NCI-H1105 (cell line): ENCODE results near the gene RBM20.

Experiments used
- DNase-seq: peaks from one replicate; lab custom pipeline; 2025; lab: John Stamatoyannopoulos, UW

Gene RBM20

DNA sequence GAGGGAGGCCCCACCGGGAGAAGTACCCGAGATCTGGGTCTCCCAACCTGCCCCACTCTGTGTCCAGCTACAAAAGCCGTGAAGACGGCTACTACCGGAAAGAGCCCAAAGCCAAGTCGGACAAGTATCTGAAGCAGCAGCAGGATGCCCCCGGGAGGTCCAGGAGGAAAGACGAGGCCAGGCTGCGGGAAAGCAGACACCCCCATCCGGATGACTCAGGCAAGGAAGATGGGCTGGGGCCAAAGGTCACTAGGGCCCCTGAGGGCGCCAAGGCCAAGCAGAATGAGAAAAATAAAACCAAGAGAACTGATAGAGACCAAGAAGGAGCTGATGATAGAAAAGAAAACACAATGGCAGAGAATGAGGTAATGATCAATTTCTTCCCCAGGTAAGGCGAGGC is 168.4 kb downstream of the RBM20 start:
- no peak for DNase-seq

DNA sequence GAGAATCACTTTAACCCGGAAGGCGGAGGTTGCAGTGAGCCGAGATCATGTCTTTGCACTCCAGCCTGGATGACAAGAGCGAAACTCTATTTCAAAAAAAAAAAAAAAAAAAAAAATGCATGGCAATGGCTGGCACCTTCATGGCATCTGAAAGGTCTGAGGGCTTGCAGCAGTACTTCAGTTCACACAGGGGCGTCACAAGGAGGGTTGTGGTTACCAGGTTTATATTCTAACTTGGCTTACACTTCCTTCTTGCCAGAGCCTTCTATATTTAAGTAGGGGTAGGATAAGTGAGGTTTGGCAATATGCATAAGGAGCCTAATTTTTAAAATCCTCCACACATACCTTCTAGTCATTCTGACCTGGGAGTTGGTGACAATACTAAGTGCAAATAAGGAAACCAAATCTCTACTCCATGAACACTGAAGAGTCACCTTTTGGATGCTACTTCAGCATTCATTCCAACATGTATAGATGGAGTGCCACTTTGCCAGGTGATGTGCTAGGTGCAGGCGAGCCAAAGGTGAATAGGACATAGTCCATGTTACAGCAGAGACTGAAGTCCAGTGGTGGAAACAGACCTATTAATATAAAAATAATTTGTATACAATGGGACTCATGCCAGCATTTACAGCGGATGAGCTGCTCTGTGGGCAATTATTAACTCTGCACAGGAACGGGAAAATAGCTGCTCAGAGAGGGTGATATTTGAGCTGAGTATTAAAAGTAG is 169.8 kb downstream of the RBM20 start:
- no peak for DNase-seq

DNA sequence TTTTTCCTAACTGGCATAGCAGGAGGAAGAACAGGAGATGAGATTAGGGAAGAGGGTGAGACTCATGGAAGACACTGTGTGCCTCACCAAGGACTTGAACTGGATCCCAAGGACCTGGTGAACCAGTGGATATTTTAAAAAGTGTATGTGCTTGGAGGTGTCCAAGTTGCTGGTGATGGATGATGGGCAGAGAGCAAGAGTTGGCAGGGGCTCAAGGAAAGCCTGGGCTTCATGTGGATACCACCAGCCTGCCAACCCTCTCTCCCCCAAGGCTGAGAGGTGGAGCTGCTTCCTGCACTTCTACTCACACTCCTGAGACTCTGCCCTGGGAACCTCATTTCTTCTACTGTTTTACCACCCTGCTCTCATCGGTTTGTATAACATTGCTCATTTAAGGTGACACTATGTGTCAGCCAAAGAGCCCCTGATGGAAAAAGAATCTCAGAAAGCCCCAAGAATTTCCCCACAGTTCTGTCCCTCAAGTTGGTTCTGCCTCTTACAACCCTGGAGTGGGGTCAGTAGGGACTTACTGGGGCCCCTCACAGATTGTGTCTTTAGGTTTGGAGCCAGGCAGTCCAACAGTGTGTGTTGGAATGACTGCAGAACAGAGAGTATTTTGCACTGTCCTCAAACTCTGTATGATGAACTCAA is 171.3 kb downstream of the RBM20 start:
- no peak for DNase-seq

DNA sequence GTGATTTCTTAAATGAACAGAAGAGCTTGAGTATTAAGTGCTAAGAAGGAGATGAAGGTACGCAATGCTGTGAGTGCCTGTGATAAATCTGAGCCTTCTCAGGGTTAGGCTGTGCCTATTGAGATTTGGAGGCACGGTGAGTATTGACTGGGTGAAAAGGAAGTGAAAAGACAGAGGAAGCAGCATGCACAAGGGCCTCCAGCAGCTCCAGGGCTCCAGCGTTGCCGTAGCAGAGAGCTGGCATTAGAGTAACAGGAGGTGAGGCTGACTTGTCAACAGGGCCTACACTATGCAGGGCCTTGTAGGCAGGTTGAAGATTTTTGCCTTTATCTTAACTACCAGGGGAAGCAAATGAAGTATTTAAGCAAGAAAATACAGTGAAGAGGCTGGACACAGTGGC is 173.5 kb downstream of the RBM20 start:
- DNase-seq = no peak

DNA sequence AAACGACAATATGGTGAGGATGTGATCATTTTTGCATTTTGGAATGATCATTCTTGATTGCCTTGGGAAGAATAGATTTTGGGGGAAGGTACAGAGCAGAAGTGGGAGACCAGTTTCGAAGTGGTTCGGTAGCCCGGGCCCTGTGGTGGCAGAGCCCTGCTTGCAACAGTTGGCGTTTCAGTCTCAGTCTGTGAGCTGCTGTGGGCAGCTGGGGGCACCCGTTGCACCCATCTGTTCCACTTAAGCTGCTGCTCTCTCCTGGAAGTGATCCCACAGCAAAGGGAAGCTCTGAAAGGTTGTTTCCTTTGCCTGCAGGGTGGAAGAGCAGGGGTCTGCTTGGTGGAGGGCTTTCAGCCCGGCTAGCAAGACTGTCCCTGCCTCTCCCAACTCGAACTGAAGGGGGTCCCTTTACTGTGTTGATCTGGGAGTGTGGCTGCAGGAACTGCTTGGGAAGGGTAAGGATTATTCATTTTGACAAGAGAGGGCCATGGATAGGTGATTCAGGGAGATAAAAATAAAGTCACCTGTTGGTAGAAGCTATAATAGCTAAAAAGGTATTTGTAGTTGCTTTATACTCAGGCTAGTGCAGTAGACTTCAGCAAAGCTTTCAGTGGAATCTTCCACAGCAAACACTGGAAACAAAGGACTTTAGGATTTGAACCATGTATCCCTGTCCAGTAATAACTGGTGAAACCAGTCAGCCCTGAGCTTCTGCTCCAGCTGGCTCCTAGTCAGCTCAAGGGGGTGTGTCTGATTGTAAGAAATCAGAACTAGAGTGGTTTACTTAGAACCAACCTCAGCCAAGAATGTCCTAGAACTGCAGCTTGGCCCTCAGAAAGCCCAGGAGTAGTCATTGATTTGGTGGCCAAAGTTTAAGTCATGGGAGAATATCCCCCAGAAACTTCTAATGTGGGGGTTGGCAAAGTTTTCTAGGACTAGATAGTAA is 174.4 kb downstream of the RBM20 start:
- no peak for DNase-seq

DNA sequence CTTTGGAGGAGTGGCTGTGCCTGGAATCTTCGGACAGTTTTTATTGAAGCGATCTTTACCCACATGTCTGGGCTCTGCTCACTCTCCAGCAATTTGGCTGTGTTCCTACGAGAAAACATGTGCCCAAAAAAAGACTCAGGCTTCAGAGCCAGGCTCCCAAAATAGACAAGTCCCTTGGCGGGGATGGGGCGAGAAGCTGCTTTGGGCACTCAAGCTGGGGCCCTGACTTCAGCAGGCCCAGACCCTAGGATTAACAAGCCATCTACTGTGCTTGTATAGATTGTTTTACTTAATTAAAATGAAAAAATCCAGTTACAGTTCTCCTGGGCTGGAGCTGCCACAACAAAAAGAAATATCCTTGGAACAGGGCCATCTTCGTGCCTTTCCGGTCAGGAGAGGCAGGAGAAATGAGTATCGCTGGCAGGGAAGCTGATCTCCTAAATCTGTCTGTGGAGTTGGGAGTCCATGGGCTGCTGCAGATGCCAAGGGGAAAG is 176.2 kb downstream of the RBM20 start:
- no peak for DNase-seq

DNA sequence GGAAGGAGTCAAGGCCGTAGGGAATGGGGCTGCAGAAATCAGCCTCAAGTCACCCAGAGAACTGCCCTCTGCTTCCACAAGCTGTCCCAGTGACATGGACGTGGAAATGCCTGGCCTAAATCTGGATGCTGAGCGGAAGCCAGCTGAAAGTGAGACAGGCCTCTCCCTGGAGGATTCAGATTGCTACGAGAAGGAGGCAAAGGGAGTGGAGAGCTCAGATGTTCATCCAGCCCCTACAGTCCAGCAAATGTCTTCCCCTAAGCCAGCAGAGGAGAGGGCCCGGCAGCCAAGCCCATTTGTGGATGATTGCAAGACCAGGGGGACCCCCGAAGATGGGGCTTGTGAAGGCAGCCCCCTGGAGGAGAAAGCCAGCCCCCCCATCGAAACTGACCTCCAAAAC is 177.4 kb downstream of the RBM20 start:
- no peak for DNase-seq

DNA sequence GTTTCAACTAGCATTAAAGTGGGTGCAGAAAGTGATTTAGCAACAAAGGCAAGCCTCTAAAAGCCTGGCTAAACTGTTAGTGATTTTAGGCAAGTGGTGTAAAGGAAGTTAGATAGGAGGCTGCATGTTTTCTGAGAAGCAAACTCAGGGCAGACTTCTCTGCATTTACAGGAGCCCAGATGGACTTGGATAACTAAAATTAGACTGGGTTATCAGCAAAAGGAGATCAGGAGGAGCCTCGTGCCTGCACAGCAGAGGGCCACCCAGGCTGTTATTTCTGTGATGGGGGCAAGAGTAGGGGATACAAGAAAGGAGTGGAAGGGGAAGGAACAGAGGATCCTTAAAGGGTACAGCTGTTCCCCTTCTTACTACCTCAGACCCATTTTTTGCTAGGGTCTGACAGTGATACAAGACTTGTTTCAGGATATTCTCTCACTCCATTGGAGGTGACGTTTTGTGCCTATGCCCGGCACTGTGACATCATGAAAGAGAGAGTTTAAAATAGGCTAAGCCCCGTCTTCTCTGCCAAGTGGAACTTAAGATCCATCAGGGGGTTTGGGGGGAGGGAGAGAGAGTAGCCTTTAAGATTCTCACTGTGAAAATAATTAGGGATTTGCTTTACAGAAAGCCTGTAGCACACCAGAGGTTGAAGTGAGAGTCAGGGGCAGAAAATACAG is 178.0 kb downstream of the RBM20 start:
- no peak for DNase-seq

DNA sequence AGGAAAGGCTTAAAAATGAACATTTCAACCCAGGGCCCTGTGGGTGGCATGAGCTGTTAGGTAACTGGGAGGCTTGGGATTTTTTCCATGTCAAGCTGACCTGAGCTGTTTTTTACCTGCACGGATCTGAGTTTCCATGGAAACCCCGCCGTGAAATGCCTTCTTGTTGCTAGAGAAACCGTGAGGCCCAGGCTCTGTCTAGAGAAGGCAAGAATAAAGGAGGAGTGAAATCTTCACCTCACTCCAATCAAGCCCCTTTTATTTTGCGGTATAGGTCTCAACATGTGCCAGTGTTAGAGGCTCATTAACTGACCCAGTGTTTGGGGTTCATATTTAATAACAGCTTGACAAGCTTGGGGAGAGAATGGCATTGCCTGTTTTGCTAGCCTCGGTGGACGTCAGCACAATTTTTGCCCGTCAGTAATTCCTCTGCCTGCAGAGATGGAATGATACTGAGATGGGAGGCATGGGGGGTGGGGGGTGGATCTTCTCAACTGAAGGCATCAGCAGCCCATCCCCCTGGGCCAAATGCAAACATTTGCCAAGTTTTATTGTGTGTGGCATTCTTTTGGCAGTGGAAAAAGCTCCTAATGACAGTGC is 178.7 kb downstream of the RBM20 start:
- peak; percentile 25 for DNase-seq

DNA sequence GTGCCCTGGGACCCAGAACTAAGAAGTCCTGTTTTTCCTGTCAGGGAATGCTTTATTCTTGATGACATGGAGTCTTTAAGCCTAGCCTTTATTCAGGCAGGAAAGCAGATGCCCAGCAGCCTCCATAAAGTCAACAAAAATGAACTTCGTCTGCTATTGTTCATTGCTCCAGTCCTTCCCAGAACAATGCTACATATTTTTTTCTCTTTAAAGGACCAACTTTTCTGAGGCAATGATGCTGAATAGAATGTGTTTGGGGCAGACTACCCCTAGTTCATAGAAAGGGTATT is 180.0 kb downstream of the RBM20 start:
- no peak for DNase-seq

DNA sequence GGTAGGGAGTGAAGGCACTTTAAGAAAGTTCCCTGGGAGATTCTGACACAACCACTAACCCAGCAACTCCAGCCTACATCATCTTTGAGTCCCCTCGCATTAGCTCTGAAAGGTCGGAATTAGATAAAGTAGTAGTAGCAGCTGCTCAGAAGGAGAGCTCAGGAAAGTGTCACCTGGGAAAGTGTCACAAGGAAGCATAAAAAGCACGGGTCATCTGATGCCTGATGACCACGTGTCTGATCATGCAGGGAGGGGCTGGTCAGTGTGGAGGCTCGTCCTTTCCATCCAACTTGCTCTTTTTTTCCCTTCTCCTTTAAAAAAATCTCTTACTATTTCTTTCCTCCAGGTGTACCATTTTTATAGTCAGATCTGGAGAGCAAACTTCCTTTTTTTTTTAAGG is 180.5 kb downstream of the RBM20 start:
- no peak for DNase-seq

DNA sequence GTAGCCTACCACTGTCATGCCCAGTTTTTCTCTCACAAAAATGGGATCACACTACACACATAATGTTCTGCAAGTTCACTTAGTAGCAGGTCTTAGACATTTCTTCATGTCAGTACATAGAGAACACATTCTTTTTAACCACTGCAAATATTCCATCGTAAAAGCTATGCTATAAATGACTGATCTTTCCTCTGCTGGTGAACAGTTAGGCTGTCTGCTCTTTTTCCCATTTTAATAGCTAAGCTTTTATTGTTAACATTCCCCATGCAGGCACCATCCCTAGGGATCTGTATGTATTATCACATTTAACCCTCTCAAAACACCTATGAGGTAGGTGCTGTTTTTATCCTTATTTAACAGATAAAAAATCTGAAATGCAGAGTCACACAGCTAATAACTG is 181.4 kb downstream of the RBM20 start:
- no peak for DNase-seq

DNA sequence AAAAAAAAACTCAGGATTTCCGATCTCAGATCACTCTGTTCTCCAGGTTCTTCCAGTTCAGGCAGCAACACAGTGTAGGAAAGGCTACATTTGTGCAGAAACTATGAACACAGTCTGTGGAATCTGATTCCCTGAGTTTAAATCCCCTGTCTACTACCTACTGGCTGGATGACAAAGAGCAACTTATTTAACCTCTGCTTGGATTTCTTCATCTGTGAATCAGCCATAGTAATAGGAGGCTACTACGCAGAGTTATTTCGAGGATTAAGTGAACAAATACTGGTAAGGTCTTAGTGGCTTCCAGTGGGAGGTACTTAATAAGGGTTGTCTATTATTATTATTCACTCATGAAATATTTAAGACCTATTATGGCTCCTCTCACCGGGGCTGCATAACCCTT is 183.3 kb downstream of the RBM20 start:
- no peak for DNase-seq

DNA sequence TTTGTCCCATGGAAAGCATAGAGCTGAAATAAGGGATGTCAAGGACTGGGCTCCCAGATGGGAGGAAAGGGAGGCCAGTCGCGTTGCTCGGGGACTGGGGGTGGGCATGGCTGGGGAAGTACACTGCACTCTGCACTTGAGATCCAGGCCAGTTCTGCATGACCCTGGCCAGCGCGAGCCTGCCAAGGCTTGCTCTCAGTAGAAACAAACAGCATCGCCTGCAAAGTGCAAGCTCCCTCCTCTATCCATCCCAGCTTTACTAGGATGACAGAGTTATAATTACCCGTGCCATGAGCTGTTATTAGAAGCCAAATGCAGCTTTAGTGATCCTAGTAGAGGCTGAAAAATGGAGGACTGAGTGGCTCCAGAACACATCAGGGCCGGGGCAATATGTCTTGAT is 183.7 kb downstream of the RBM20 start:
- no peak for DNase-seq

DNA sequence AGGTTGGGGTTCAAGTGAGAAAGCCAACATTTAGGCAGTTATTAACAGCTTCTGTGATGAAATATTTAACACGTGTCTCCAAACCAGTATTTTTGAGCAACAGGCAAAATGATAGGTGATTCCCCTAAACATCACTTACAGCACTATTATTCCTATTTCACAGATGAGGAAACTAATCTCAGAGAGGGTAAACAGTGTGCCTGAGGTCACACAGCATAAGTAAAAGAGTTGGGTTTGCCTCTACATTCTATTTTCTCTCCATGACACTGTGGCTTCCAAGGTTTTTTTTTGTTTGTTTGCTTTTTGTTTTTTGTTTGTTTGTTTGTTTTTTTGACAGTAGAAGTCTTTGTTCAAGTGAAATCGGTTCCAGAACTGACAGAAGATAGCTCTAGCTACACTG is 184.4 kb downstream of the RBM20 start:
- no peak for DNase-seq

DNA sequence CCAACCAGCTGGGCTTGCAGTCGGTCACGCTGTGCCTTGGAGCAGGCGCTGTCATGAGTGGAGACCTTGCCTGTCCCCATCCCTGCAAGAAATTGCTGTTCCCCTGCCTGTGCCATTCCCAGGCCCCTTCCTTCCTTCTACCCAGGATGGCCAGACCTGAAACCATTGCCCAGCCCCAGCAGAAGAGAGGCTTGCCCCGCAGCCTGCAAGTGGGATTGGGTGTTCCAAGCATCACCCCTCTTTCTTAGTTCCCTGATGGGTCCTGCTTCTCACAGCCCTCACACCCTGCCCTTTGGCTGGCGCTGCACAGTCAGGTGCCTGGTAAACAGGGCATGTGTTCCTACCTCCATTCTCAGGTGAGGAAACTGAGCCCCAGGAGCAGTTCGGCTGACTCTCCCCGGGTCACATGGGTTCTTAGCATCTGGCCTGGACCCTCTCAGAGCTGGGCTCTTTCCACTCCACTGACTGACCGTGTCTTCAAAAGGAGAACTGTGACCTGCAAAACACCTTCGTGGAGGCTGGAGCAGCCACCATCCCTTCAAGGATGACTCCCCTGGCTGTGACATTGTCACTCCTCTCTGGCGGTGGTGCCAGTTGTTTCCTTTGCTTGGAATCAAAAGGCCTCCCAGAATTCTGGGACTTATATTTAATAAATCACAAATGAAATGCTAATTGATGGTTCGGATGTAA is 185.7 kb downstream of the RBM20 start:
- no peak for DNase-seq

DNA sequence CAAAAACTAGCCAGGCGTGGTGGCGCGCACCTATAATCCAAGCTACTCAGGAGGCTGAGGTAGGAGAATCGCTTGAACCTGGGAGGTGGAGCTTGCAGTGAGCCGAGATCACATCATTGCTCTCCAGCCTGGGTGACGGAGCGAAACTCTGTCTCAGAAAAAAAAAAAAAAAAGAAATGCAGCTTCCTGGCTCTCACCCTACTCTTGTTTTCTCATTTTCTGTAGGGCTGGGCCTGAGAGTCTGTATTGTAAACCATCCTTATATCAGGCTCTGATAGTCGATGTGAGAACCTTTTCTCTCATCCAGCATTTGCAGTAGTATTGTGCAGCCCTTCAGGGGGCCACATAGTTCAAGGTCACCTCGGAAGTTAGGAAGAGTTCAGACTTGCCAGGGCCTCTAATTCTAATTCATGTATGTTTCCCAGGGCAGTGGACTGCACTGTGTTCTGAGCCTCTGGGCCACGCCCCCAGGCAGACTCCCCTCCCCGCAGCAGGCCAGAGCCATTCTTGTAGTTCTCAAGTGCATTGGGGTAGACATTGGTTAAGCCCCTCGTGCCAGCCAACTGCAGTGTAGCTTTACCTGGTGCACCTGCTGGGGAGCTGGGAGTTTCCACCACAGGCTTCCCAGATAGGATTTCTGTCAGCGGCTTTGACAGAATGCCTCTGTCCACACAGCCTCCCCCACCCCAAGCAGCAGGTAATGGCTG is 189.3 kb downstream of the RBM20 start:
- DNase-seq = no peak

DNA sequence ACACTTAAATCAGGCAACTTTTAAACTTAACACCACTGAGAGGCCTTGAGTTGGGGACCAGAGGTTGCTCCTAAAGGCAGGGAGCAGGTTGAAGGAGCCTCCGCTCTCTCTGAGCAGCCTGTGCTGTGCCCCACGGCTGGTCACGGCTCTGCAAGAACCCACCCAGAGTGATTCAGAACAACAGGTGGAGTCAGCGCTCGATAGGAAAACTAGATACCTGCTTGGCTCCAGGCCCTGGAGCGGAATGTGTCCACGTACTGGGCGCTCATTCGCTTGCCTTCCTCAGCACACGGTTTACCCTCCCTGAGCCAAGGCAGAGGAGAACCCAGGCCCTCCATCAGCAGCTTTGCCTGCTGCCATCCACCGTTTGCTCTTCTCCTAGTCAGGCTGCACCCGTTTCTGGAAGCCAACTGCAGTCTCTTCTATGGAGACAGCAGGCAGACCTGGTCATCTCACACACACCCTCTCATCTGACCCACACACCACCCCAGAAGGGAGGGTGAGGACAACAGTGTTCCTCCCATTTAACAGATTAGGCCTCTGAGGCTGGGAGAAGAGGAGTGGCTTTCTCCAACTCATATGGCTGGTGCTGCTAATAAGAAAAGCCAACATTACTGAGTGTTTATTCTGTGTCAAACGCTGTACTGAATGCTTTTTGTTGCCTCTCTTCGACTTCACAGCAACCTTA is 189.9 kb downstream of the RBM20 start:
- no peak for DNase-seq

DNA sequence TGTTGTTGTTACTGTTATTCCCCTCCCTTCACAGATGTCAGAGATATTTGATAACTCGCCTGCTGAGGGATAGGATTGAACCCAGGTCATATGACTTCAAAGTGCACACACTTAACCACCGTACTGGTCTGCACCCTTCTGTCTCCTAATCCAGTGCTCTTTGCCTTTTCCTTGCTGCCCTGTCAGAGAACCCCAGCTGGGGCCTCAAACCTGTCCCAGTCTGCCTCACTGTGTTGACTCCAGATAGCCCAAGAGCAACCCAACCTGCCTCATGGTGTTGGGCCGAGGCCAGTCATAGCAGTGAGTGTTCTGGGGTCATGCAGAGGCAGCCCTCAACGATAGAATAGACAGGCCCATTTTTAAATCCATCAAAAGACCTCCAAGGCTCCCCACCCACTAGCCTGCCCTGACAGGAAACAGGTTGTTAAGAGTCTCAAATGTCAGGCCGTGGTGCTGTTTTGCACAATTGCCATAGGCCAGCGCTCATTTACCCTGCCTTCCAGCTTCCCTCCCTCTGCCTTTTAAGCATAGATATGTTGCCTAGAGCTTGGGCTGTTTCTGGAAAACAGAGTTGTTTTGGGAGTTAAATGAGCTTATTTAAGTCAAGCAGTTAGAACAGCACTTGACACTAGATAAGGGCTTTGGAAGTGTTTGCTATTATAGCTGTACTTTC is 190.6 kb downstream of the RBM20 start:
- DNase-seq = no peak

DNA sequence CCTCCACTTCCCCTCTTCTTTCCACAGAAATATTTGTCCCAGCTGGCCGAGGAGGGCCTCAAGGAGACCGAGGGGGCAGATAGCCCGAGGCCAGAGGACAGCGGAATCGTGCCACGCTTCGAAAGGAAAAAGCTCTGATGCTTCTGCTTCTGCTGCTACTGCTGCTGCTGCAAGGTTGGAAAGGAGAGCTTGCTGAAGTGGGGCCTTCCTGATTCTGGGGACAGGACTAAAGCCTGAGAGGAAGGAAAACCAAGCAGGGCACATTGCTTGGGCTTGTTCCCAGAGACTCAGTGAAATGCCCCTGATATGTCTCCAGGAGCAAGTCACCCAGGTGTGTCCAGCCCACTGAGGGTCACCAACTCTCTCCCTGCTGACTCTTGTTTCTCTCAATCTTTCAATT is 191.7 kb downstream of the RBM20 start:
- no peak for DNase-seq
